ENCODE results near the gene HIC1.
A peak's percentile ranks its signal among the peaks of the same experiment; 100 is the strongest.

The HIC1 gene

GRCh38 chr17:2077040-2077439, 22.1 kb downstream of the HIC1 start:
- DNase-seq, result no peak

GRCh38 chr17:2081564-2081963, 26.7 kb downstream of the HIC1 start:
- no peak for DNase-seq

DNA sequence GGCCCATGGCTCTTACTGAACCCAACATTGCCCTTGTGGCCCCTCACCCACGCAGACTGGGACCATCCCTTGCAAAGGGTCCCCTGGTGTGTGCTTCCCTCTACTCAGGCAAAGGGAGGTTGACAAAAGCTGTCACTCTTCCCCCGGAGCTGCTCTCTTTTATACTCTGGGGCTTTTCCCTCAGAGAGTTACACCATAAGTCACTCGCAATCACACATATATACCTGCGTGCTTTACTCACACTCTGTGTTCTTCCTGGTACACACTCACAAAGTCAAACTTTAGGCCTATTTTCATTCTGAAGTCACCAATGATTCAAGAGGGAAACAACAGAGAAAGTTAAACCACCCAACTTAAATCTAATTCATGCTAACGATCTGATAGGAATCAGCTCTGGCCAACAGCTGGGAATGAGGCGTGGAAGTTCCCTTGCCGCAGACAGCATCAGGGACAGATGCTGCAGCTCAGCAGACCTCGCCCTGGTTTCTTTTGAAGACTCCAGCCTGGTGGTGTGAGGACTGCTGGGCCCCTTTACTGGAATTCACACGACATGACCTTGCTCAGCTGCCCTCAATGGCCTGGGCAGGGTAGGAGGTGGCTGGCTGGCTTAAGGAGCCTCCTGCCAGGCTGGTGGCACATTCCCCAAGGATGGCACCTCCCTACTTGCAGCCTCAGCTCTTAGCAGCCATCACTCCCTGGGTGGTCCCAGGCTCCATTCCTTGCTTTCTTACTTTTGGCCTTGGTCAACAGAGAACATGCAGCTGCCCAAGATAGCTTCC, 27.3 kb downstream of the HIC1 start:
- DNase-seq, result no peak

- DNase-seq, result peak; percentile 52
Measured at GRCh38 chr17:2083613-2084035, 28.7 kb downstream of the HIC1 start.

DNA sequence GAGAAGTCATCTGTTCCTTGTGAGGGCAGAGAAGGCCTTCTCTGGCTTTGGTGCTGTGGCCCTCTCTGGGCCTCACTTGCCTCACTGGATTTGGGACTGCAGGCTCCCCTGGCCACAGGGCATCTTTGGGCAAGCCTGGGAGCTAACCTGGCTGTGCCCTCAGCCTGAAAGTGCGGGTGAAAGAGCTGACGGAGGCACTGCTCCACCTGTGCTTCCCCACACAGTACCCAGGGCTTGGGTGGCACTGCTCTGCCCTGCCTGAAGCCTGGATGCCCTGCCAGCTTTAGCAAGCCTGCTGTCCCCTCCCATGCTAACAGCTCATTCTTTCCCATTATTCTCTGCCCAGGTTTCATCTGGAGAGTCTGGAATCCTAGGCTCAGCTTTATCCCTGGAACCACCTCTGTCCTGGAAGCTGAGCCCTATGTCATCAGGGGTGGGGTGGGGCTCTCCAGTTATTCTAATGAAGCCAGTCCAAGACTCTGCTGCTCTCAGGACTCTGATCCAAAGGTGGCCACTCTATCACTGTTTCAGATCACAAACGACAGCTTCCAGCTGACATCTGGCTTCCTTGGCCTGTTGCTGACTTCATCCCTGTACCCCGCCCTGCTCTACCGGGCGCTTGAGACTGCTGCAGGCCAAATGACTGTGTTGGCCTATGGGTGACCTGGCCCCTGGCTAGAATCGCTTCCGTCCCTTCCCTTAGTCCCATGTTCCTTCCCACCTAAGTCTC, 29.3 kb downstream of the HIC1 start:
- no peak for DNase-seq

DNA sequence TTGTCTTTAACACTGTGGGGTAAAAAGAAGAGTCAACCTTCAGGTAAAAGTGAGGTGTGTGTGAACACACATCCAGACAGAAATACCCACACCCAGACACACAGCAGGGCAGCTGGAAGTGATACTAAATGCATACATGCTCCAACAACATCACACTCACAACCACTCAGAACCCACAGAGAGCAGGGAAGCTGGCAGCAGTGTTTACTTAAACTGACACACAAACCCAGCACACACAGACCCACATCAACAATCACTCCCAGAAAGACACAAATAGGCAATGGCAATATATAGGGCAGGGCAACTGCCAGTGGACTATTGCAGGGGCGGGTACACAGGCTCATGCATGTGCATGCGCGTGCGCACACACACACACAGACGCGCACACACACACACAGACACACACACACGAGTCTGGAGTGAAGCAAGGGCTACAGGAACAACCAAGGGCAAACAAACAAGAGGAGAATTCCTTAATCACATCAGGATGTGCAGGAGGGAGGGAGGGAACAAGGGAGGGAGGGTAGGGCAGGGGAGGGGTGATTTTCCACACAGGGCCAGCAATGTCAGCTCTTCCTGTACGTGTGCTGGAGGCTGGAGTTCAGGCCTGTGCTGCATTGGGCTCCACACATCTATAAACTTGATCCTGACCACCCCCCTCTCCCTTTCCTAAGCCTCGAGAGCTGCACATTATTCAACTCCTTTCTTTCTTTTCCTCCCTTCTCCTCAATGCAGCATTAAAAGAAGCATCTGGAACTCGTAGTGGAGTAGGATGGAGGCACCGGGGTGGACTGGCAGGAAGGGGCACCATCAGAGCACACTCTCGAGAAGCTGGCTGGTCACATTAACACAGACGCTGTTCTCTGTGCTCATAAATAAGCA, 30.1 kb downstream of the HIC1 start:
- peak; percentile 12 for DNase-seq

- DNase-seq, result no peak
Measured at GRCh38 chr17:2085648-2085949, 30.7 kb downstream of the HIC1 start.

GRCh38 chr17:2086306-2086705, 31.4 kb downstream of the HIC1 start:
- DNase-seq, result no peak

GRCh38 chr17:2087597-2088211, 32.8 kb downstream of the HIC1 start:
- DNase-seq, result peak; percentile 83

GRCh38 chr17:2089021-2089422, 34.1 kb downstream of the HIC1 start:
- DNase-seq, result no peak

DNA sequence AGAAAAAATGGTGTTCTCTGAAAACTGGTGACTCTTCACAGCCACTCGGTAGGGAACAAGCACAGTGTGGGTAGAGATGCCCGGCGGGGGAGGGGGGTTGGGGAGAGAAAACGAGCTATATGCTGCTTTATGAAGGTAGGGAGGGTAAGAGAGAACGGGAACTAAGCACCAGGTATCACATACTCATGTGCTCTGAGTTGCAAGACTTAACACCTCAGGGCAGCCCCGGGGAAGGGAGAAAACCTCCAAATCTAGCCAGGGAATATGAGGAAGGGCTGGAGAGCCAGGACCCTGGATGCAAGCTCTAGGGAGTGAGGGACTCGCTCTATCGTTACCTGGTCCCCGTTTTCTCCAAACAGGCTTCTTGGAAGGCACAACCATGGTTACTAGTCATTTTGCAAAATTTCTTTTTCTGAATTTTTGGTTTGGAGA, 35.3 kb downstream of the HIC1 start:
- no peak for DNase-seq

- no peak for DNase-seq
Measured at GRCh38 chr17:2090804-2091534, 36.1 kb downstream of the HIC1 start.

DNA sequence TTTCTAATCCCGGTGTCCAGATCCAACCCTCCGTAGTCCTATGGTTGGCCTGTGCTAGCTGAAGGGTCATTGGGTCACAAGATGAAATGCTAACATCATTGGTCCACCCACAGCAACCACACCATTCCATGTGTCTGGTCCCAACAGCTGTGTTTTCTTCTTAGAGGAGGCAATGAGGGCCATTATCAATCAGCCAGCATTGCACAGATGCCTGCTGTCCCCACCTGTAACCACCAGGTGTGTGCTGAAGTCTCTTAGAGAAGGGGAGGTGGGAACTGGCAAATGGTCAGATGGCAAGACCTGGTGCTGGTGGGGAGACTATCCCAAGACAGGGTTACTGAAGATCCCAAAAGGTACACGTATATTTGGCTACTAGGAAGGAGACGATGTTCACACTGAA, 37.4 kb downstream of the HIC1 start:
- DNase-seq, result no peak

DNA sequence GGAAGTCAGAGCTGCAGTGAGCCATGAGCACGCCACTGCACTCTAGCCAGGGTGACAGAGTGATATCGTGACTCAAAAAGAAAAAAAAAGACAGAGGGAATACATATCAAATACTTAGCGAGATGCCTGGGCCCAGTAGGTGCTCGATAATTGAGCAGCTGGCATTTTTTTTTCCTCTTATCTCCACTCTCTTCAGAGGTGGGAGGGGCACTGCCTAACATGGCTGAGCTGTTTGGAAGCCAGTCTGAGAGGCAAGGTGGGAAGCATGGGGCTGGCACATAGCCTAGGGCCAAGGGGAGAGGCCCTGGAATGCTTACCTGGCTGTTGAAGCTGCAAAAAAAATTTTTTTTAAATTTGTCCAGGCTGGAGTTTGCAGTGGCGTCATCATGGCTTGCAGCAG, 38.4 kb downstream of the HIC1 start:
- DNase-seq, result no peak

GRCh38 chr17:2094891-2095535, 40.1 kb downstream of the HIC1 start:
- DNase-seq, result peak; percentile 45

GRCh38 chr17:2095536-2095910, 40.6 kb downstream of the HIC1 start:
- no peak for DNase-seq

GRCh38 chr17:2101448-2102257, 46.8 kb downstream of the HIC1 start:
- peak; percentile 12 for DNase-seq

GRCh38 chr17:2102931-2103809, 48.3 kb downstream of the HIC1 start:
- DNase-seq, result no peak

DNA sequence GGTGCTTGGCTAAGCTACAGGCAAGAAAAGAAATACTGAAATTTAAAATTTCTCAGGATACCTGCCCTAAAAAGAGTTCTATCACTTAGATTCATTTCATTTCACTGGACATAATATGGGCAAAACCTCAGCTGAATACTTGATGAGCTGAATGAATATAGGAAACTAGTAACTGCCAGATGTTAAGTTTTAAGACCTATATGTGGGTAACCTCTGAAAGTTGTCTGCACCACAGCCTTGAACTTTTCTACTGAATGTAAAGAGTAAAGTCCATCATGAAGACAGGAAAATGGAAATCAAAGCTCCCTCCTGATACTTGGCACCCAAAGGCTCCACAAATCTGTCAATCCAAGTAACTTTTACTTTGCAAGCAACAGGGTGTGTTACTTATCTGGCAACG, 50.8 kb downstream of the HIC1 start:
- no peak for DNase-seq
